Measurements from ENCODE around the gene P2RY11.

The P2RY11 gene

GRCh38 chr19:10136936-10137335 lies 25.4 kb downstream of the P2RY11 start:
- in situ Hi-C loops (cut with MboI; ENCODE audit: low sequenced_read_pairs) = no loop called here

- in situ Hi-C loops (cut with MboI; ENCODE audit: low sequenced_read_pairs) = no loop called here
Observed at GRCh38 chr19:10137751-10138682, 26.5 kb downstream of the P2RY11 start.

- in situ Hi-C loops (cut with MboI; ENCODE audit: low sequenced_read_pairs) = no loop called here
Observed at GRCh38 chr19:10138879-10139795, 27.6 kb downstream of the P2RY11 start.

GRCh38 chr19:10139952-10140351 lies 28.5 kb downstream of the P2RY11 start:
- in situ Hi-C loops (cut with MboI; ENCODE audit: low sequenced_read_pairs) = no loop called here

GRCh38 chr19:10141479-10141878 lies 30.0 kb downstream of the P2RY11 start:
- in situ Hi-C loops (cut with MboI; ENCODE audit: low sequenced_read_pairs) = no loop called here

- in situ Hi-C loops (cut with MboI; ENCODE audit: low sequenced_read_pairs) = no loop called here
Observed at GRCh38 chr19:10141973-10142372, 30.5 kb downstream of the P2RY11 start.

- in situ Hi-C loops (cut with MboI; ENCODE audit: low sequenced_read_pairs) = no loop called here
Observed at GRCh38 chr19:10142701-10143375, 31.3 kb downstream of the P2RY11 start.

- in situ Hi-C loops (cut with MboI; ENCODE audit: low sequenced_read_pairs) = no loop called here
Observed at GRCh38 chr19:10143681-10144080, 32.2 kb downstream of the P2RY11 start.

GRCh38 chr19:10144361-10144760 lies 32.9 kb downstream of the P2RY11 start:
- in situ Hi-C loops (cut with MboI; ENCODE audit: low sequenced_read_pairs) = no loop called here

- in situ Hi-C loops (cut with MboI; ENCODE audit: low sequenced_read_pairs) = no loop called here
Observed at GRCh38 chr19:10145031-10145430, 33.5 kb downstream of the P2RY11 start.

GRCh38 chr19:10146142-10146541 lies 34.6 kb downstream of the P2RY11 start:
- in situ Hi-C loops (cut with MboI; ENCODE audit: low sequenced_read_pairs) = no loop called here

GRCh38 chr19:10149427-10149826 lies 37.9 kb downstream of the P2RY11 start:
- in situ Hi-C loops (cut with MboI; ENCODE audit: low sequenced_read_pairs) = no loop called here

GRCh38 chr19:10151521-10151920 lies 40.0 kb downstream of the P2RY11 start:
- in situ Hi-C loops (cut with MboI; ENCODE audit: low sequenced_read_pairs) = no loop called here

- in situ Hi-C loops (cut with MboI; ENCODE audit: low sequenced_read_pairs) = no loop called here
Observed at GRCh38 chr19:10152100-10152499, 40.6 kb downstream of the P2RY11 start.

- in situ Hi-C loops (cut with MboI; ENCODE audit: low sequenced_read_pairs) = no loop called here
Observed at GRCh38 chr19:10155839-10156238, 44.3 kb downstream of the P2RY11 start.

GRCh38 chr19:10158071-10158470 lies 46.6 kb downstream of the P2RY11 start:
- in situ Hi-C loops (cut with MboI; ENCODE audit: low sequenced_read_pairs) = no loop called here

GRCh38 chr19:10158485-10158884 lies 47.0 kb downstream of the P2RY11 start:
- in situ Hi-C loops (cut with MboI; ENCODE audit: low sequenced_read_pairs) = no loop called here

- in situ Hi-C loops (cut with MboI; ENCODE audit: low sequenced_read_pairs) = no loop called here
Observed at GRCh38 chr19:10159610-10160009, 48.1 kb downstream of the P2RY11 start.

GRCh38 chr19:10163536-10163935 lies 52.0 kb downstream of the P2RY11 start:
- in situ Hi-C loops (cut with MboI; ENCODE audit: low sequenced_read_pairs) = no loop called here
